ENCODE data around the gene CNTN4.
"Not testable (repeated sequence)": the region's sequence is repeated elsewhere in the genome, so short reads cannot be mapped to it uniquely, and the experiment has no call there.

CNTN4 gene

DNA sequence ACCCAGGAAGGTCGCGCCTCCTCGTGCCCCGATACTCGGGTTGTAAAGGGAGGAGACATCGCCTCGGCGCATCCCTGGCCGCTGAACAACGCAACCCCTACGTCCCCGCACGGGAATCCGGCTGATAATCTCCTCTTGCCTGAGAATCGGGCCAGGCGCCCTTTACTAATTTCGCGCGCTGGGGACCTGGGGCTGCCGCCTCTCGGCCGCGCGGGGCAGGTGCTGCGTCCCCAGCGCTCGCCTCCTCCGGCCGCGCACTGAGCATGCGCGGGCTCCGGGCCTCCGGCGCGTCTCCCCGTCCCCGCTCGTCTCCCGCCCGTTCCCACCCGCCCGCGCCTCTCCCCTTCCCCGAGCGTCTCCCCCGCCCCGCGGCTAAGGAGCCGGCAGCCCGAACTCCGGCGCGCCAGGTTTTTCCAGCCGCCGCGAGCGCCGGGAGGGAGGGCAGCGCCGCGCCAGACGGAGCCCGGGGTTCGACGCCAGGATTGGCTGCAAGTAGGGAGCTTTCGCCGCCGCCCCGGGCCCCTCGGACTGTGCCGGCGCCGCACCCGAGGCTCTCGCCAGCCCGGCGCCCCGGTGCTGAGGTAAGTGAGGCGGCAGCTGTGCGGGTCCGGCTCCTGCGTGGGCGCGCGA is at the start of gene CNTN4:
Gene CNTN4 (plus strand): TSS at position 469 of the 630 bp plus-strand sequence.
- peaks cover 69% of the 10 kb centered on the region for H3K27me3 ChIP-seq (ENCODE audit: control insufficient read depth, insufficient read depth, low read length)
- no peaks in the 10 kb centered on the region for H3K36me3 ChIP-seq (ENCODE audit: control insufficient read depth, insufficient read depth, low read length)
- peak within 1 kb of the TSS; percentile 59 for H3K4me3 ChIP-seq (ENCODE audit: low read depth, low read length)
- H3K4me1 ChIP-seq (ENCODE audit: control insufficient read depth, insufficient read depth, low read length): peaks cover 4% of the 10 kb centered on the region
- H3K9ac ChIP-seq (ENCODE audit: low read depth, low read length): peak within 1 kb of the TSS; percentile 51
- no peaks in the 10 kb centered on the region for H3K9me3 ChIP-seq (ENCODE audit: control insufficient read depth, insufficient read depth, low read length)

DNA sequence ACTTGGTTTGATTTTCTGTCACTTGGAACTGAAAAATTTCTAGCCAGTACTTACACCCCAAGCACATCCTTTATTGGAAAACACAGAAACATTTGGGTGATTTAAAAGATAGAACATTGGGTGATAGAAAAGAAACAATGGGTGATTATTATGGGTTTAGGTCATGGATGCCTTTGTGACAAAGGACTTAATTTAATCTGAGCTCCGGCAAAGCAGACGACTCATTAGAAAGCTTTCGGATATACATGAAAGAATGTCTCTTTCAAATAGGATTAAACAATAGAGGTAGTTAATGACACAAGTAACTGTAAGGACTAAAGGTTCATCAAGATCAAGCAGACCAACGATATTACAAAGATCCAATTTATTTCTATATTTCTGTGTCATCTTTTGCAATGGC is 37.3 kb upstream of the CNTN4 start:
- Histone ChIP-seq H3K4me1 (ENCODE audit: control insufficient read depth, insufficient read depth, low read length) (no peaks in the 10 kb centered on the region), H3K9ac (ENCODE audit: low read depth, low read length) (no peak overlapping the region), H3K27me3 (ENCODE audit: control insufficient read depth, insufficient read depth, low read length) (no peaks in the 10 kb centered on the region), H3K4me3 (ENCODE audit: low read depth, low read length) (no peak overlapping the region), H3K36me3 (ENCODE audit: control insufficient read depth, insufficient read depth, low read length) (no peaks in the 10 kb centered on the region), H3K9me3 (ENCODE audit: control insufficient read depth, insufficient read depth, low read length) (no peaks in the 10 kb centered on the region)

DNA sequence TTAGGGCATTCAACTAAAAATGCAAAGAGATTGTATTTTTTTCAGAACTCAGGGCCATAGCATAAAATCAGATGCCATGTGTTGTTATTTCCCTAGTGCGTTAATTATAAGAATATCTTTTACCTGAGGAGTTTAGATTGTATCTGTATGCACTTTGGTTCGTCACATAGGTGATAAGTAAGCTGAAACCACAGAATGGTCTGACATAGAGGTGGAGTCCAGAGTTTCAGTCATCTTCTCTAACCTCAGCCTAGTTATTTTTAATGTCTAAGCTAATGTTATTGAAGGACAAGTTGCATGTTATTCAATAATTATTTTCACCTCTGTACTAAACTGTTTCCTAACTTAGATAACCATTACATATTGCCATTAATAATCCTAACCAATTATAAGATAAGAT is 27.1 kb upstream of the CNTN4 start:
- Histone ChIP-seq H3K4me3 (ENCODE audit: low read depth, low read length) (no peak overlapping the region), H3K9ac (ENCODE audit: low read depth, low read length) (no peak overlapping the region), H3K4me1 (ENCODE audit: control insufficient read depth, insufficient read depth, low read length) (no peaks in the 10 kb centered on the region), H3K27me3 (ENCODE audit: control insufficient read depth, insufficient read depth, low read length) (no peaks in the 10 kb centered on the region), H3K36me3 (ENCODE audit: control insufficient read depth, insufficient read depth, low read length) (no peaks in the 10 kb centered on the region), H3K9me3 (ENCODE audit: control insufficient read depth, insufficient read depth, low read length) (no peaks in the 10 kb centered on the region)

DNA sequence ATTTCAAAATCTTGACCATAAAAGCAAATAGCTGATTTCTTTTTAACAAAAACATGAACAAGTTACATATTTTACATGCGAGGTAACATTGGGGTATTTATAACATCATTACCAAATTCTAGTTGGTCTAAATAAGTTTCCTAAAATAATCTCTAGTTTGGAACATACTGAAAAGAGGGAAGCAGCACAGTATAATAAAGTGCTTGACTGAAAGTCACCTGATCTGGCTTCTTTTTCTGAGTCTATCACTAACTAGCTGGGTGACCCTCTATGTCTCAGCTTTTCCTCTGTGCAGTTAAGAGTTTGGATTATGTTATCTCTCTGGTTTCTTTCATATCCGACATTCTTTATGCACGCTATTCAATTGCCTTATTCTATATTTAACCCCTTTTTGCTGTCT is 19.8 kb upstream of the CNTN4 start:
- Histone ChIP-seq H3K27me3 (ENCODE audit: control insufficient read depth, insufficient read depth, low read length) (no peaks in the 10 kb centered on the region), H3K9ac (ENCODE audit: low read depth, low read length) (no peak overlapping the region), H3K4me3 (ENCODE audit: low read depth, low read length) (no peak overlapping the region), H3K4me1 (ENCODE audit: control insufficient read depth, insufficient read depth, low read length) (no peaks in the 10 kb centered on the region), H3K9me3 (ENCODE audit: control insufficient read depth, insufficient read depth, low read length) (no peaks in the 10 kb centered on the region), H3K36me3 (ENCODE audit: control insufficient read depth, insufficient read depth, low read length) (no peaks in the 10 kb centered on the region)

DNA sequence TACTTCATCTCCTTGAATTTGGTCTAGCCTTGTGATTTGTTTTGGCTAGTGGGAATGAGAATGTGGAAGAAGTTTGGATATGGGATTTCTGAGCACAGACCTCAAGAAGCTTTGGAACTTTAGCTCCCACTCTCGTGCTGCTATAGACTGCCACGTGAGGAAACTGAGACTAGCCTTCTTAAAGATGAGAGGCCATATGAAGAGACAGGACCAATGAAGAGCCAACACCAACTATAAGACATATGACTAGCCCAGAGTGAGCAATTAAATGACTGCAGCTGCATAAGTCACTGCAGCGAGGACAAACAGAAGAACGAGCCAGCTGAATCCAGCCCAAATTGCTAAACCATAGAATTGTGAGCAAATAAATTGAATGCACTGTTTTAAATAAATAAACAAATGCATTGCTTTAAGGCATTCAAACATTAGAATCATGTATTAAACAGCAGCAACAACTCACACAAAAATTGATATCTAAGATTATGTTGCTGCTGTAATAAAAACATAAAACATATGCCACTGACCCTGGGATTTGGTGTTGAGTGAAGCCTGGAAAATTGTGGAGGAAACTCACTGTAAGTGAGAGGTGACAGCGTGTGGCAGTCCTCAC is 15.7 kb upstream of the CNTN4 start:
- Histone ChIP-seq H3K4me1 (ENCODE audit: control insufficient read depth, insufficient read depth, low read length) (no peaks in the 10 kb centered on the region), H3K36me3 (ENCODE audit: control insufficient read depth, insufficient read depth, low read length) (no peaks in the 10 kb centered on the region), H3K4me3 (ENCODE audit: low read depth, low read length) (no peak overlapping the region), H3K27me3 (ENCODE audit: control insufficient read depth, insufficient read depth, low read length) (no peaks in the 10 kb centered on the region), H3K9me3 (ENCODE audit: control insufficient read depth, insufficient read depth, low read length) (no peaks in the 10 kb centered on the region), H3K9ac (ENCODE audit: low read depth, low read length) (no peak overlapping the region)

DNA sequence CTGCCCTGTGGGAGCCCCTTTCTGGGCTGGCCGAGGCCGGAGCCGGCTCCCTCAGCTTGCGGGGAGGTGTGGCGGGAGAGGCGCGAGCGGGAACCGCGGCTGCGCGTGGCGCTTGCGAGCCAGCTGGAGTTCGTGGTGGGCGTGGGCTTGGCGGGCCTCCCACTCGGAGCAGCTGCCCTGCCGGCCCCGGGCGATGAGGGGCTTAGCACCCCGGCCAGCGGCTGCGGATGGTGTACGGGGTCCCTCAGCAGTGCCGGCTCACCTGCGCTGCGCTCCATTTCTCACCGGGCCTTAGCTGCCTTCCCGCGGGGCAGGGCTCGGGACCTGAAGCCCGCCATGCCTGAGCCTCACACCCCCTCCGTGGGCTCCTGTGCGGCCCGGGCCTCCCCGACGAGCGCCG is 15.1 kb upstream of the CNTN4 start:
- H3K4me1 ChIP-seq (ENCODE audit: control insufficient read depth, insufficient read depth, low read length); H3K36me3 ChIP-seq (ENCODE audit: control insufficient read depth, insufficient read depth, low read length); H3K9me3 ChIP-seq (ENCODE audit: control insufficient read depth, insufficient read depth, low read length); H3K4me3 ChIP-seq (ENCODE audit: low read depth, low read length); H3K9ac ChIP-seq (ENCODE audit: low read depth, low read length); H3K27me3 ChIP-seq (ENCODE audit: control insufficient read depth, insufficient read depth, low read length): not testable (repeated sequence)

DNA sequence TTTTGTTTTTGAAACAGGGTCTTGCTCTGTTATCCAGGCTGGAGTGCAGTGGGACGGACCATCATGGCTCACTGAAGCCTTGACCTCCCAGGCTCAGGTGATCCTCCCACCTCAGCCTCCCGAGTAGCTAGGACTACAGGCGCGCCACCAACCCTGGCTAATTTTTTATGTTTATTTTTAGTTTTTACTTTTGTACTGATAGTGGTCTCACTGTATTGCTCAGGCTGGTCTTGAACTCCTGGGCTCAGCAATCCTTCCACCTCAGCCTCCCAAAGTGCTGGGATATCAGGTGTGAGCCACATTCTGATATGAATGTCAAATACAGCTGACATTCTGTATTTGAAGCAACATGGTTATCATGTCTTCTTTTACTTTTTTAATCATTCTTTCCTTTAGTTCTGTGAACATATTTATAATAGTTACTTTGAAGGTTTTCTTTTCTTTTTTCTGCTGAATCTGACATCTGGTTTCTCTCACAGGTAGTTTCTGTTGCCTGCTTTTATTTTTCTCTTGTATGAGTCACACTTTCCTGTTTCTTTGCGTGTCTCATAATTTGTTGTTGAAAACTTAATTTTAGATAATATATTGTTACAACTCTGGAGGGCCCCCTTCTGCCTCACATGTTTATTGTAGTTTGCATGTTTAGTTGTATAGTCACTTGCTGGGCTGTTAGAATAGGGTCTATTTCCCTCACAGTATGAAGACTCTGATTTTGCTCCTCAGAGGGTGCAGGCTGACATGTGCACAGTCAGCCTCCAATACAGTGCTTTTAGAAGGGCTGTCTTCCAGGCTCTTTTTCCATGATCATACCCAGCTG is 8.4 kb upstream of the CNTN4 start:
- Histone ChIP-seq H3K4me1 (ENCODE audit: control insufficient read depth, insufficient read depth, low read length) (no peaks in the 10 kb centered on the region), H3K36me3 (ENCODE audit: control insufficient read depth, insufficient read depth, low read length) (no peaks in the 10 kb centered on the region), H3K4me3 (ENCODE audit: low read depth, low read length) (no peak overlapping the region), H3K9ac (ENCODE audit: low read depth, low read length) (no peak overlapping the region), H3K9me3 (ENCODE audit: control insufficient read depth, insufficient read depth, low read length) (no peaks in the 10 kb centered on the region), H3K27me3 (ENCODE audit: control insufficient read depth, insufficient read depth, low read length) (peaks cover 4% of the 10 kb centered on the region)

DNA sequence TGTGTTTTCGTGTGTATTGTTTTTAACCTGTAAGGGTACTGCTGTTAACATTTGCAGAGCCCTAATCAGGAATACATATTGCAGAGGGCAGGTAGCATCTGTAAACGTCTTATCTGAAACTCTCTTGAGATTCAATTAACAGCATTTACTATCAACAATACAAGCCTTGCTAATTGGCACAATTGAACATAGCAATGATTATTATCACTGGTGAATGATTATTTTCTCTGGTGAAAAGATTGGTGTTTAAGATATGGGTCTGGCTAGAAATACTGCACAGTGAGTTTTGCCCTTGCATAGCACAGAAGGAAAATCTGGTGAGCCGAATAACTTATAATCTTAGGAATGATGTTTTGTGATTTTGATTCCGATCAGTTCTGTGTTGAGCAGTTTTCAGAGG is 5.9 kb upstream of the CNTN4 start:
- no peak overlapping the region for H3K4me3 ChIP-seq (ENCODE audit: low read depth, low read length)
- H3K9me3 ChIP-seq (ENCODE audit: control insufficient read depth, insufficient read depth, low read length): no peaks in the 10 kb centered on the region
- peaks cover 28% of the 10 kb centered on the region for H3K27me3 ChIP-seq (ENCODE audit: control insufficient read depth, insufficient read depth, low read length)

DNA sequence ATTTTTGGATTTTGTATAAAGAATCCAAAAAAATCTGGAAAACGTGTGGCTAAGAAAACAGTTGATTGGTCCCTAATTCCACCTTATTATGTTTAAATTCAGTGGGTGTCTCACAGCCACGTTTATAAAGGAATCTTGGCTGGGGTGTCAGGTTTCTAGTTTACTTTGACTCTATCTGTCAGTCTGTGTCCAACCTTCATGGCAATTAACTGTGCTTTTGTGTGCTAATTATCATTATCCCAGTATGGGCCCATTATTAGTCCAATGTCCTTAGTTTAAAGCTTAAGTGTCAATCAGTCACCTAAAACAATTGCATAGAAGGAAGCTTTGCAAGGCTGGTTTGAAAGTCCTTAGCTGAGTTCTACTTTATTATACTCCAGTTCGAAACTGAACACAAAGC is 3.7 kb upstream of the CNTN4 start:
- Histone ChIP-seq H3K4me1 (ENCODE audit: control insufficient read depth, insufficient read depth, low read length) (peaks cover 1% of the 10 kb centered on the region), H3K4me3 (ENCODE audit: low read depth, low read length) (no peak overlapping the region), H3K36me3 (ENCODE audit: control insufficient read depth, insufficient read depth, low read length) (no peaks in the 10 kb centered on the region), H3K9me3 (ENCODE audit: control insufficient read depth, insufficient read depth, low read length) (no peaks in the 10 kb centered on the region), H3K27me3 (ENCODE audit: control insufficient read depth, insufficient read depth, low read length) (peaks cover 42% of the 10 kb centered on the region), H3K9ac (ENCODE audit: low read depth, low read length) (no peak overlapping the region)

More for the DNA sequence above, 5.9 kb upstream of the CNTN4 start:
- H3K36me3 ChIP-seq (ENCODE audit: control insufficient read depth, insufficient read depth, low read length): no peaks in the 10 kb centered on the region
- H3K4me1 ChIP-seq (ENCODE audit: control insufficient read depth, insufficient read depth, low read length): no peaks in the 10 kb centered on the region
- no peak overlapping the region for H3K9ac ChIP-seq (ENCODE audit: low read depth, low read length)

DNA sequence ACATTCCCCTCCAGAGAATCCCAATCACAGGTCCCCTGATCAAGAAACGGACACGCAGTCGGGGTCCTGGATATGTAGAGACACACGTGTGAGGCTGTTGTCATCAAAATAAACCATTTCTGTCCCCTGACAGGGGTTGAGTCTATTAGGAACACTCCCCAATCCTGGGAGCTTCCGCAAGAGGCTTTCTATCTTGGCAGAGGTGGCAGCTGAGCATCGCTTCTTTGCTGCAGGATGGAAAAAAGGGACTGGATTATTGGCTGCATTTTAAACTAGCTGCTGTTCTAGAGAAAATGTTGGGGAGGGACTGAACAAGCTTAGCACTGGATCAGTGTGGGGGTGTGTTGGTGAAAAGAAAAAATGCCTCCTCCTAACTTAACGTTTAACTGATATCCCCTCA is 2.5 kb upstream of the CNTN4 start:
- no peaks in the 10 kb centered on the region for H3K36me3 ChIP-seq (ENCODE audit: control insufficient read depth, insufficient read depth, low read length)
- peaks cover 55% of the 10 kb centered on the region for H3K27me3 ChIP-seq (ENCODE audit: control insufficient read depth, insufficient read depth, low read length)
- H3K4me1 ChIP-seq (ENCODE audit: control insufficient read depth, insufficient read depth, low read length): peaks cover 4% of the 10 kb centered on the region
- H3K9ac ChIP-seq (ENCODE audit: low read depth, low read length): no peak overlapping the region
- H3K4me3 ChIP-seq (ENCODE audit: low read depth, low read length): no peak overlapping the region
- no peaks in the 10 kb centered on the region for H3K9me3 ChIP-seq (ENCODE audit: control insufficient read depth, insufficient read depth, low read length)

DNA sequence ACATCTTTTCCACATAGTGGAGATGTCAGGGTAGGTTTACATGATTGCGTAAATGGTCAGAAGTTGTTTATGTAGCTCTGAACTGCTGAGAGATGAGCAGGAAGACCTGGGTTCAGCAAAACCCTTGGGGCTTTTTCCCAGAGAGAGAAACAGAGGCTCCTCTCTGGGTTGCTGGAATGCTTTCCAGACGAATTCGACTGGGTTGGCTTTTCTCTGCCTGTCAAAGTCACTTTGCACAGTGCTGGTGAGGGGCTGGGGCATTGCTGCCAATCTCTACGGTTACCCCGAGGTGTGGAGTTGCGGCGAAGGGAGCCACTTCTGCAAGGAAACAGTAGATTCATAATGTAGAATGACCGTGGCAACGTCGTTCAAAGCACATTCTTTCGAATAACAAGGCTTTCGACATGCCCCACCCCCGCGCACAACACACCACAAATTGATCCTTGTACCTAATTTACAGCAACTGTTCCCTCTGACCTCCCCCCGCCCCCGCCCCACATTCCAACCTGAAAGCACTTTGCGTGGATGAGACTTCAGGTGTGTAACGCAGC is 950 bp upstream of the CNTN4 start:
- no peak overlapping the region for H3K9ac ChIP-seq (ENCODE audit: low read depth, low read length)
- H3K9me3 ChIP-seq (ENCODE audit: control insufficient read depth, insufficient read depth, low read length): no peaks in the 10 kb centered on the region
- H3K27me3 ChIP-seq (ENCODE audit: control insufficient read depth, insufficient read depth, low read length): peaks cover 69% of the 10 kb centered on the region
- H3K36me3 ChIP-seq (ENCODE audit: control insufficient read depth, insufficient read depth, low read length): no peaks in the 10 kb centered on the region
- H3K4me1 ChIP-seq (ENCODE audit: control insufficient read depth, insufficient read depth, low read length): peaks cover 4% of the 10 kb centered on the region
- H3K4me3 ChIP-seq (ENCODE audit: low read depth, low read length): peak overlapping the region; percentile 59
